CD14-positive monocyte (primary cell): Measurements from ENCODE around the gene ZDHHC11B. TPM values are rescaled to one million over a fixed set of nuclear protein-coding genes. Genes with fewer than 3 reads are reported as not detected.
"Not testable (repeated sequence)": the region's sequence is repeated elsewhere in the genome, so short reads cannot be mapped to it uniquely, and the experiment has no call there.

Experiments
- DNase-seq, 3 donors: peaks; one replicate each; pipeline ENCODE4 v3.0.0-alpha.2; 2011 to 2022
- H2AFZ ChIP-seq: 2 replicates; pipeline ENCODE4 v1.6.0; 2012; ENCODE audit warnings: mild to moderate bottlenecking, low read depth, low read length, inconsistent platforms; ENCODE audit not compliant: insufficient read depth, poor library complexity, severe bottlenecking
- H3K27ac ChIP-seq, 2 donors: 1 replicate in 1 of 2; 2 replicates in 1 of 2; pipeline ENCODE4 v1.5.1; 2012 to 2013; ENCODE audit warnings: low read length in 2 of 2, control low read depth in 1 of 2, inconsistent platforms in 1 of 2, low read depth in 1 of 2, mild to moderate bottlenecking in 1 of 2
- H3K27me3 ChIP-seq, 2 donors: one replicate each; pipeline versions ENCODE4 v1.6.0 to v1.6.1; 2011 to 2013; ENCODE audit warnings: low read length in 2 of 2; ENCODE audit not compliant: control insufficient read depth in 2 of 2, insufficient read depth in 2 of 2
- H3K36me3 ChIP-seq, 2 donors: replicated peaks in 1 of 2; 1 replicate in 1 of 2; 2 replicates in 1 of 2; pipeline versions ENCODE4 v1.5.1 to v1.6.1; 2012 to 2013; ENCODE audit warnings: low read length in 2 of 2, control low read depth in 1 of 2, inconsistent platforms in 1 of 2, mild to moderate bottlenecking in 1 of 2; ENCODE audit not compliant: insufficient read depth in 2 of 2, control insufficient read depth in 1 of 2
- H3K4me1 ChIP-seq, 2 donors: 1 replicate in 1 of 2; 2 replicates in 1 of 2; pipeline versions ENCODE4 v1.5.1 to v1.6.1; 2012 to 2013; ENCODE audit warnings: low read length in 2 of 2, control low read depth in 1 of 2, inconsistent platforms in 1 of 2, mild to moderate bottlenecking in 1 of 2, moderate library complexity in 1 of 2; ENCODE audit not compliant: insufficient read depth in 2 of 2, control insufficient read depth in 1 of 2
- H3K4me2 ChIP-seq: replicated peaks from 2 replicates; pipeline ENCODE3; 2012; ENCODE audit warnings: low read length, moderate library complexity, mild to moderate bottlenecking; ENCODE audit not compliant: poor library complexity, severe bottlenecking; ENCODE audit errors: extremely low read depth
- H3K4me3 ChIP-seq, 3 experiments: fragments of 200-600 bp in 1 of 3; sonication (generic) in 1 of 3; replicated peaks in 1 of 3; 1 replicate in 2 of 3; 2 replicates in 1 of 3; pipeline ENCODE4 v1.5.1; 2011 to 2013; ENCODE audit warnings: low read length in 3 of 3, mild to moderate bottlenecking in 3 of 3, control low read depth in 2 of 3, low read depth in 2 of 3, inconsistent platforms in 1 of 3, moderate library complexity in 1 of 3
- H3K79me2 ChIP-seq: 2 replicates; pipeline ENCODE4 v1.6.0; 2012; ENCODE audit warnings: mild to moderate bottlenecking, control low read depth, inconsistent platforms, low read length, moderate library complexity; ENCODE audit not compliant: insufficient read depth
- H3K9ac ChIP-seq: 2 replicates; pipeline ENCODE4 v1.6.0; 2017; ENCODE audit warnings: low read length, mild to moderate bottlenecking; ENCODE audit not compliant: insufficient read depth, poor library complexity, severe bottlenecking
- H3K9me3 ChIP-seq, 2 donors: replicated peaks in 1 of 2; 1 replicate in 1 of 2; 2 replicates in 1 of 2; pipeline versions ENCODE4 v1.5.1 to v1.6.1; 2012 to 2013; ENCODE audit warnings: low read length in 2 of 2, control low read depth in 1 of 2; ENCODE audit not compliant: control insufficient read depth in 1 of 2, insufficient read depth in 1 of 2
- H4K20me1 ChIP-seq: 2 replicates; pipeline ENCODE4 v1.6.0; 2012; ENCODE audit warnings: mild to moderate bottlenecking, low read length, control low read depth, moderate library complexity; ENCODE audit not compliant: insufficient read depth
- H3K27ac Mint-ChIP-seq, 7 donors: one replicate each; pipeline ENCODE4 v1.8.0; 2020; ENCODE audit warnings: mild to moderate bottlenecking in 7 of 7, mixed read lengths in 7 of 7, moderate library complexity in 6 of 7, inconsistent platforms in 2 of 7
- H3K27me3 Mint-ChIP-seq, 3 donors: one replicate each; pipeline ENCODE4 v1.8.0; 2021 to 2022; ENCODE audit warnings: low read depth in 3 of 3, mild to moderate bottlenecking in 3 of 3, mixed read lengths in 3 of 3, moderate library complexity in 3 of 3, inconsistent platforms in 1 of 3
- H3K36me3 Mint-ChIP-seq, 2 donors: one replicate each; pipeline ENCODE4 v1.8.0; 2020; ENCODE audit warnings: mixed read lengths in 2 of 2, inconsistent platforms in 1 of 2, mild to moderate bottlenecking in 1 of 2
- H3K4me1 Mint-ChIP-seq: one replicate; pipeline ENCODE4 v1.8.0; 2020; ENCODE audit warnings: mild to moderate bottlenecking, mixed read lengths
- H3K4me3 Mint-ChIP-seq, 2 donors: one replicate each; pipeline ENCODE4 v1.8.0; 2020; ENCODE audit warnings: mild to moderate bottlenecking in 2 of 2, mixed read lengths in 2 of 2, moderate library complexity in 1 of 2
- H3K9me3 Mint-ChIP-seq, 7 donors: one replicate each; pipeline ENCODE4 v1.8.0; 2020 to 2022; ENCODE audit warnings: mixed read lengths in 7 of 7, mild to moderate bottlenecking in 6 of 7, moderate library complexity in 6 of 7, inconsistent platforms in 2 of 7
- WGBS: methylation state at CpG from one replicate; pipeline ENCODE4 v1.1.5; 2013; ENCODE audit warnings: missing lambda C conversion rate; ENCODE audit not compliant: insufficient coverage; 5-methylcytosine and 5-hydroxymethylcytosine counted together
- intact Hi-C, 2 donors: fragments of 100-400 bp; cut with micrococcal nuclease; formaldehyde crosslinking; loops; one replicate each; pipeline versions ENCODE4 v1.15.0 to v1.15.1; 2023
- polyA plus RNA-seq, 3 donors: library from polyadenylated mRNA; depleted of rRNA in 1 of 3; unstranded in 2 of 3; stranded (reverse) in 1 of 3; fragments of 300-500 nt in 2 of 3; fragments of >200 nt in 1 of 3; fragmentation: Illumina TruSeq in 2 of 3; gene quantifications; 1 replicate in 2 of 3; 2 replicates in 1 of 3; pipeline ENCODE4 v1.2.3, GENCODE V29; 2012 to 2021

The ZDHHC11B gene
- polyA plus RNA-seq, 3 donors = not detected

- intact Hi-C loops = loop anchor here in 1 of 2 donors (10.0 kb wide), 1 partner anchor 81 kb away; no protein-coding TSS in a partner anchor
- H3K36me3 Mint-ChIP-seq, H3K36me3 ChIP-seq, H3K4me2 ChIP-seq, H3K9ac ChIP-seq, H3K27ac Mint-ChIP-seq, H3K27me3 ChIP-seq, H3K27ac ChIP-seq, H3K4me1 ChIP-seq, H3K9me3 ChIP-seq, H3K4me3 ChIP-seq, H3K9me3 Mint-ChIP-seq, H2AFZ ChIP-seq, H4K20me1 ChIP-seq, DNase-seq, H3K4me1 Mint-ChIP-seq, H3K79me2 ChIP-seq, H3K4me3 Mint-ChIP-seq: not testable (repeated sequence)
- WGBS = no CpG with 5 or more reads among the region's 1 CpG
- H3K27me3 Mint-ChIP-seq = peaks cover 8 to 17% (median 11%) of the 10 kb centered on the region in 3 donors
These were observed 11.3 kb upstream of the ZDHHC11B start for GRCh38 chr5:795873-796272.

- H2AFZ ChIP-seq, H3K36me3 ChIP-seq, H4K20me1 ChIP-seq, H3K79me2 ChIP-seq, H3K27ac ChIP-seq, H3K36me3 Mint-ChIP-seq, DNase-seq, H3K27ac Mint-ChIP-seq, H3K4me1 ChIP-seq, H3K9ac ChIP-seq, H3K4me3 ChIP-seq, H3K9me3 Mint-ChIP-seq, H3K4me1 Mint-ChIP-seq, H3K4me2 ChIP-seq, H3K9me3 ChIP-seq, H3K4me3 Mint-ChIP-seq, H3K27me3 ChIP-seq: not testable (repeated sequence)
- WGBS = no CpG with 5 or more reads among the region's 1 CpG
- intact Hi-C loops = loop anchor here in 1 of 2 donors (10.0 kb wide), 1 partner anchor 80 kb away; no protein-coding TSS in a partner anchor
- H3K27me3 Mint-ChIP-seq = peaks cover 11 to 25% (median 11%) of the 10 kb centered on the region in 3 donors
These were observed 10.4 kb upstream of the ZDHHC11B start for GRCh38 chr5:794948-795347.

- H3K36me3 Mint-ChIP-seq, H3K27ac Mint-ChIP-seq, H3K4me3 ChIP-seq, H4K20me1 ChIP-seq, H3K4me1 Mint-ChIP-seq, H3K4me1 ChIP-seq, DNase-seq, H3K9me3 Mint-ChIP-seq, H3K9ac ChIP-seq, H3K4me2 ChIP-seq, H3K79me2 ChIP-seq, H3K9me3 ChIP-seq, intact Hi-C loops, H3K36me3 ChIP-seq, H2AFZ ChIP-seq, H3K4me3 Mint-ChIP-seq, H3K27ac ChIP-seq: not testable (repeated sequence)
- WGBS = 91% methylated on average over 7 of the region's 10 CpGs
- peaks cover 4 to 29% of the 10 kb centered on the region in 2 donors for H3K27me3 ChIP-seq
- peaks cover 20 to 47% (median 22%) of the 10 kb centered on the region in 3 donors for H3K27me3 Mint-ChIP-seq
These were observed 4.2 kb upstream of the ZDHHC11B start for GRCh38 chr5:788703-789102.

GRCh38 chr5:787857-788233, 3.3 kb upstream of the ZDHHC11B start:
- H3K4me1 ChIP-seq, H3K27ac ChIP-seq, H4K20me1 ChIP-seq, H3K9me3 ChIP-seq, H3K36me3 ChIP-seq, H3K79me2 ChIP-seq, H3K36me3 Mint-ChIP-seq, H3K9ac ChIP-seq, DNase-seq, H2AFZ ChIP-seq, H3K4me3 ChIP-seq, intact Hi-C loops, H3K4me1 Mint-ChIP-seq, H3K9me3 Mint-ChIP-seq, H3K4me2 ChIP-seq: not testable (repeated sequence)
- 100% methylated on average over 1 of the region's 6 CpGs for WGBS
- peaks cover 4 to 31% of the 10 kb centered on the region in 2 donors for H3K27me3 ChIP-seq
- peak overlapping the region in 1 of 7 donors; percentile 0 for H3K27ac Mint-ChIP-seq
- peak overlapping the region in 1 of 2 donors; percentile 6 for H3K4me3 Mint-ChIP-seq
- peaks cover 19 to 47% (median 20%) of the 10 kb centered on the region in 3 donors for H3K27me3 Mint-ChIP-seq
